ENCODE data around the gene BBS9. TPM values are rescaled to one million over a fixed set of nuclear protein-coding genes. Genes with fewer than 3 reads are reported as not detected.
"Not testable (repeated sequence)": the region's sequence is repeated elsewhere in the genome, so short reads cannot be mapped to it uniquely, and the experiment has no call there.

Gene BBS9
- total and polyA plus RNA-seq, 2 of the 4 experiments (the other 2 are of a cell fraction): 7.9 to 9.5 TPM

GRCh38 chr7:33527613-33528012, 398.2 kb downstream of the BBS9 start:
- H3K27ac ChIP-seq (ENCODE audit: insufficient read depth, low read length); H3K56ac ChIP-seq (ENCODE audit: extremely low read depth, insufficient read depth, low read length); DNase-seq; H4K8ac ChIP-seq (ENCODE audit: low read depth in 2 of 2, low read length in 2 of 2); H3K9ac ChIP-seq (ENCODE audit: low read depth, low read length); intact Hi-C loops (cut with micrococcal nuclease); H2AFZ ChIP-seq (replicated peaks; ENCODE audit: low read length, poor library complexity); H4K5ac ChIP-seq (ENCODE audit: low read depth, low read length); H2BK120ac ChIP-seq (ENCODE audit: low read depth, low read length); H3K79me1 ChIP-seq (ENCODE audit: low read depth in 1 of 2, low read length in 2 of 2); BruUV-seq (replicated peaks); H2BK20ac ChIP-seq (ENCODE audit: low read depth, low read length); dilution Hi-C loops (cut with HindIII; ENCODE audit: low sequenced_read_pairs, unreplicated experiment); H3K23ac ChIP-seq (ENCODE audit: low read depth, low read length); H4K20me1 ChIP-seq (ENCODE audit: insufficient read depth, low read length); H3K4ac ChIP-seq (ENCODE audit: low read depth, low read length); H3K9me3 ChIP-seq (ENCODE audit: control insufficient read depth, insufficient read depth, low read length); POLR2A ChIA-PET (ENCODE audit: unreplicated experiment); H3K9me1 ChIP-seq (ENCODE audit: insufficient read depth, low read length); H3K4me1 ChIP-seq (ENCODE audit: control insufficient read depth, insufficient read depth, low read length); H3K36me3 ChIP-seq (ENCODE audit: control insufficient read depth, insufficient read depth, low read length); H3K14ac ChIP-seq (replicated peaks; ENCODE audit: low read depth, low read length); H2AK9ac ChIP-seq (replicated peaks; ENCODE audit: low read depth, low read length, poor library complexity); H2AK5ac ChIP-seq (ENCODE audit: low read depth, low read length); H3K18ac ChIP-seq (ENCODE audit: low read depth, low read length); H3K4me3 ChIP-seq (ENCODE audit: insufficient read depth, low read depth, low read length); H2BK15ac ChIP-seq (ENCODE audit: low read depth, low read length); H2BK5ac ChIP-seq (ENCODE audit: low read depth, low read length, poor library complexity, severe bottlenecking); in situ Hi-C loops (cut with MboI; ENCODE audit: low sequenced_read_pairs); H3K27me3 ChIP-seq (ENCODE audit: control insufficient read depth, insufficient read depth, low read length); CTCF ChIA-PET; H4K91ac ChIP-seq (ENCODE audit: insufficient read depth, low read depth, low read length); ATAC-seq (ENCODE audit: low read depth); H3K4me2 ChIP-seq (ENCODE audit: low read depth, low read length): not testable (repeated sequence)
- whole genome bisulfite sequencing, 2 experiments (ENCODE audit: extremely low coverage in 2 of 2, insufficient read length in 1 of 2): no CpG with 5 or more reads among the region's 10 CpGs
